HG03520 (cell line): Measurements from ENCODE around the gene PC.

Experiments
- ATAC-seq: cut with Tn5 transposase; IDR thresholded peaks from one replicate; pipeline ENCODE4 v1.9.1; 2021; ENCODE audit warnings: mild to moderate bottlenecking, moderate library complexity; ENCODE audit not compliant: unreplicated experiment

PC gene

GRCh38 chr11:66857234-66857926 lies 100.8 kb downstream of the PC start:
- ATAC-seq, result no peak

DNA sequence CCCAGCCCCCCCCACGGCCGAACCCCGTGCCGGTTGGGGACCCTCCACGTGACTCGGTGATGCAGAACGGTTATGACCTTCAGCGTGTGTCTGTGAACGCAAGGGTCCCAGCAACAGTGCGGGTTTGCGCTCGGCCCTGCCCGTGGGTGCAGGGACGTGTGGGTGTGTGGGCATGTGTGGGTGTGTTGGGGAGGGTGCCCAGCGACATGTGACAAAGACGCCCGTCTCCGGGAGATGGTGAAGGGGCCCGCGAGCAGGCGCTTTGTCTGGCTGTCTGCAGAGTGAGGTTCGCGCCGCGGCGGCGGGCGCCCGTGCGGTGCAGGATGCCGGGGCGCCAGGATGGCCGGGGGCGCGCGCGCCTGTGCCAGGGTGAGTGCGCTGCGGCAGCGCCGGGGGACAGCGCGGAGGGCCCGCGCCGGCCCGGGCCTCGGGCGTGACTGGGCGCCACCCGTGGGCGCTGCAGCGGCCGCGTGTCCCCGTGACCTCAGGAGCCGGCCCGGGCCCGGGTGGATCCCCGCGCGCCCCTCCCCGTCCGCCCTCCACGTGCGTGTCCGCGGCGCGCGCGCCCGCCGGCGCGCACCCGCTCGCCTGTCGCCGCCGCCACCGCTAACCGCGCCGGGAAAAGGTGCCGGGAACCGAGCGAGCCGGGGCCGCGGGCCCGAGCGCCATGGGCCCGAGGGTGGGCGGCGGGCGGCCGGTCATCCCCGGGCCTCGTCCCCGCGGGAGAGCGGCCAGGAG lies 101.5 kb downstream of the PC start, which contains the start of gene LRFN4:
Gene LRFN4, plus strand, starts transcription at position 569 of the 738 bp plus-strand sequence. CDS start 681 bp downstream, outside the sequence.
- peak; percentile 21 for ATAC-seq

- peak; percentile 59 for ATAC-seq
Observed at GRCh38 chr11:66855574-66856495, 102.3 kb downstream of the PC start.

DNA sequence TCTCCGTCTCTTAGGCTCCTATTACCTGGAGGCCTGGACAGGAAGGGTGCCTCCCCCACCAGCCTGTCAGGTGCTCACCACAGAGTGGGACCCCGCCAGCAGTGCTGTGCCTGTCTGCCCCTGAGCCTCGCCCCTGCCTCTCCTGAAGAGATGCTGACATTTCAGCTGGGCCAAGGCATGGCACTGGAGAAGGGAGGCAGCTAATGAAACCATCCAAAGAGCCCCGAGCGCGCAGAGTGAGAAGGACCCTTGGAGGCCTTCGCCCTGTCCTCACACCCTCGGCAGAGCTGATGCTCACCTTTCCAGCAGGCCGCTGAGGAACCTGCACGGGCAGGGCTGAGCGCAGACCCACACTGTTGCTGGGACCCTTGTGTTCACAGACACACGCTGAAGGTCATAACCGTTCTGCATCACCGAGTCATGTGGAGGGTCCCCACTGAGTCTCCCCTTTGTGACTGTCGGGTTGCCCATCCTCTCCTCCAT lies 103.4 kb downstream of the PC start:
- no peak for ATAC-seq

DNA sequence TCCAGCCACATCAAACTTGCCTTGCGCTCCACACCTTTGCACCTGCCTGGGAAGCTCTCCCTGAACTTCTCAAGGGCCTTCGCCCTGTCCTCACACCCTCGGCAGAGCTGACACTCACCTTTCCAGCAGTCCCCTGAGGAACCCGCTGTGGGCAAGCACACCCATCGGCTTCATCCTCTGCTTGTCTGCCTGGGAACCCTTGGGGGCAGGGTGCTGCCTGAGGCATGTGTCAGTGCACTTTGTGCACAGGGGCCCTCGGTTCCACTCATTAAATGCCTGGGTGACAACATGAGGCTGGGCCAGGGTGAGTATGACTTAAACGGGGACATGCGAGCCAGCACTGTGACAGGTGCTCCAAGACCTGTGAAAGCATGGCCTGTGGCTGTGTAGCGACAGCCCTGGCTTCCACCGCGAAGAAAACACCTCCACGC lies 103.9 kb downstream of the PC start:
- no peak for ATAC-seq

GRCh38 chr11:66853242-66854229 lies 104.6 kb downstream of the PC start:
- ATAC-seq, result no peak

DNA sequence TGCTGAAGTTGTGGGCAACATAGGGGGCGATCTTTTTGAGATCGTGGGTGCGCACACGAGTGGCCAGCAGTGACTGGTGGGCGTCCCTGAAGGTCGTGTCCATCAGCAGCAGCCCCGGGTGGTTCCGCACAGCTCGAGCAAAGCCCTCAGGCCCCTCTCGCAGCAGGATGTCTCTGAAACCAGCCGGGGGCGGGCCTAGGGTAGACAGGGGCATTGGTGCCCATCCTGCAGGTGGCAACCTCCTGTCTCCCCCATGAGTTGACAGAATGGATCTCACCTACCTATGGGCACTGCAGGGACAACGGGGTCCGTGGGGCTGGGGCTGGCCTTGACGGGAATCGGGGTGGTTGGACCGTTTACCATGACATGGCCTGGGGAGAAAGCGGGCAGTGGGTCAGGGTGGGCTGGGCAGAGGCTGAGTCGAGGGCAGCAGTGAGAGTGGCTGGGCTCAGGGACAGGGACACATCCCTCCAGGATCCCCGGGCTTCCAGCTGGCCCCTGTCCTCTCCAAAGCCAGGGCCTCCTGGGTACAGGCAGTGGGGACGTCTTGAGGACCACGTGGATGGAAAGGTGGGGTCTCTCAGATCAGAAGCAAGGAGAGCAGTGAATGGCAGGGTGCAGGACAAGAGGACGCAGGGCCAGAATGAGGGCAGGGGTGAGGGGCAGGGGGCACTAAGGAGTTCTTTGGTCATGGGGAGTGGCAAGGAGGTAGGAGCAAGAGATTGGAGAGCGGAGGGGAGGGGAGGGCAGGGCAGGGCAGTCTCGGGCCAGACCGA lies 105.5 kb downstream of the PC start:
- ATAC-seq, result no peak

DNA sequence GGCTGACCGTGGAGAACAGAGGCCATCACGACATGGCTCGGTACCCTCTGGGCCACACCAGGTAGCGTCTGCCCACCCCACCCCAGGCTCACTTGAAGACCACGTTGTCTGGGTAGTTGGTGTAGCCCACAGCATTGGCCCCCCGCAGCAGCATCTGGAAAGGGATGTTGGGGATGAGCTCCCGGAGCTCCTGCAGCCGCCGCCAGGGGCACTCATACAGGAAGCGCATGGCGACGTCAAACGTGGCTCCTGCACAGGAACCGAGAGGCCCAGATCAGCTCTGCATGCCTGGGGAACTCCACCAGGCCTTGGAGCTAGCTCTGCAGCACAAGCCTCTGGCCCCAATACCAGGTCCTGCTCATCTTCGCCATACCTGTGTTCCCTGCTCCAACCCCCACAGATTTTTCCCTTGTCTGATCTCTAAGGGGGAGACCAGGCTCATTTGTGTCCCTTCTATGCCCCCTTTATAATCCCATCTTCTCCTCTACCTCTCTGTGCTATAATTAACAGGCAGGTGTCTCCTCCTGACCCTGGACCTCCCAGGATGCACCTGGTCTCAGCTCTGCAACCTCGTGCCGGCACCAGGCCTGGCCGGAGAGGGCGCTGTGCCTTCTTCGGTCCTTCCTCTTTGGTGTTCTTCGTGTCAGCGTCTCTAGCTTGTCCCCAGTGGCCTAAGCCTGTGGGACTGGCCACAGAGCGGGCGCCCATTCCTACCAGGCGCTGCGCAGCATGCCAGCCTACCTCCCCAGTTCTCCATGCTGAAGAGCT lies 106.3 kb downstream of the PC start:
- ATAC-seq, result no peak

DNA sequence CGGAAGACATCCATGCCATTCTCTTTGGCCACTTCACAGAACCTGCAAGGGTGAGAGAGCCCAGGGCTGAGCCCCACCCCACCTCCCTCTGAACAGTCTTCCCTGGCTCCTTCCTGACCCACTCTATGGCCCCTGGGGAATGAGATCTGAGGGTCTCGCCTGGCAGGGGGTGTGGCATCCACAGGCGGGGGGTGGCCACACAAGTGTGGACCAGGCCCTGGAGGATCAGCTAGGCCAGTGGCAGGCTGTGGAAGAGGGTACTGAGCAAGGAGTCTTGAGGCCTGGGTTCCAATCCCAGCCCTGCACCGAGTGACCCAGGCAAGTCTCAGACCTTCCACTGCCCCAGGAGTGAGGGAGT lies 107.0 kb downstream of the PC start:
- no peak for ATAC-seq

DNA sequence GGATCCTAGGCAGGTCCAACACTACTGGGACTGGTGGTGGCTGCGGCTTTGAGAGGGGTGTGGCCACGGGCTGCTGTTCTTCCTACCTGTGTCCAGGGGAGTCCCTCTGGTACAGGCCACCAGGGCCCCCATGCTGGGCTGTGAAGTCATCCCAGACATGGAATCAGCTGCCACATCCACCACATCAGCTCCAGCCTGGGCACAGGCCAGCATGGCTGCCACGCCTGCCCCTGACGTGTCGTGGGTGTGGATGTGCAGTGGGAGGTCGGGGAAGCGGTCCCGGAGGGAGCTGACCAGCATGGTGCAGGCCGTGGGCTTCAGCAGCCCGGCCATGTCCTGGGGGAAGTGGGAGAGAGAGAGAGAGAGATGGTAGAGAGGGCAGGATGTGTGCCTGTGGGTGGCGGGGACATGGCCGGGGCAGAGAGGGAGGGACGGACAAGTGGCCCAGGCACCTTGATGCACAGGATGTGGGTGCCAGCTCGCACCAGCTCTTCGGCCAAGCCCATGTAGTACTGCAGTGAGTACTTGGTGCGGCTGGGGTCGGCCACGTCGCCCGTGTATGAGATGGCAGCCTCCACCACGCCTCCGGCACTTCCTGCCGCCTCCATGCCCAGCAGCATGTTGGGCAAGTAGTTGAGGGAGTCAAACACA lies 107.5 kb downstream of the PC start:
- no peak for ATAC-seq

GRCh38 chr11:66850235-66850587 lies 108.0 kb downstream of the PC start:
- ATAC-seq, result no peak

DNA sequence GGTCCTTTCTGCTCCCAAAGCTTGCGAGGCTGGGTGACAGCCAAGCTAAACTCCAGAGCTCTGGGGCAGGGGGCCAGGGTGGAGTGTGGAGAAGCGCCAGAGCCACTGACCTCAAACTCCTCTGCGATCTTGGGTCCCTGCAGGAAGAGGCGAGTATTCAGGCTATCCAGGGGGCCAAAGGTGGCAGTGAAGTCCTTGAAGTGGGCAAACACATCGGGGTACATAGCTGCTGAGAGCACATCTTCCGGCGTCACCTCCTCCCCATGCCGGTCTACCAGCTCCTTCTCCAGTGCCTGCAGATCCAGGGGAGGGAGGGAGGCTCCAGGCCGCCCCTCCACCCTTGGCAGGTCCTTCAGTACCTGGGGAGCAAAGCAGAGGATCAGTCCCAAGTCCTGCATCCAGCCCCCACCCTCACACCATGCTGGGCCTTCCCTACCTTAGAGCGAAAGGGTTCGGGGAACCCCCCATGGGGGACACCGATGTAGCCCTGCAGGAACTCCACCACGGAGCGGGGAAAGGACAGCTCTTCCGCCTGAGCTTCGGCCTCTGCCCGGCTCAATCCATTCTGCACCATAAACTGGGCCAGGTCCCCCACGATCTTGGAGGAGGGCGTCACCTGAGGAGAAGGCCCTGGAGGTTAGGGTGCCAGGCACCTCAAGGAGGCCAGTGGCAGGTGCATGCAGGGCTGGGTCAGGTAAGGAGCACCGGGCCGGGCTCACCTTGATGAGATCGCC lies 108.5 kb downstream of the PC start:
- no peak for ATAC-seq

- no peak for ATAC-seq
Observed at GRCh38 chr11:66848671-66849500, 109.3 kb downstream of the PC start.

- no peak for ATAC-seq
Observed at GRCh38 chr11:66847461-66848232, 110.5 kb downstream of the PC start.

GRCh38 chr11:66846671-66847091 lies 111.5 kb downstream of the PC start:
- ATAC-seq, result no peak

GRCh38 chr11:66845876-66846212 lies 112.3 kb downstream of the PC start:
- ATAC-seq, result no peak
